ENCODE data around the gene GPC5.

DNA sequence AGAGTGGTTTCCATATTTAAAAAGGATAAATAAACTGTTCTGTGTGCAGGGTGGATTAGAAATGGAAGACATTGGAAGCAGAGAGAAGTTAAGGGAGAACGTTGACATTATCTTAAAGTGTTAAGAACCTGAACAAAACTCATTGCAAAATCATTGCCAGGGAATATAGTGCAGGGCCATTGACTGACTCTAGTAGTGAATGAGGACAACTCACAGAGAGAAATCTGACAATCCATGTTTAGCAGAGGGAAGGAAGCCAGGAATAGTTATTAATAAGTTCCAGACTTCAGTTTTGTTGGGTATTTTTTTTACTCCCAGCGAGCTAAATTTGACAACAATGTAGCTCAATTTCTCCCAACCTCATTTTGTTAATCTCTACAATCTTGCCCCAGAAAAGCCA, 1273.4 kb downstream of the GPC5 start:
- TF ChIP-seq, protein P1, sequence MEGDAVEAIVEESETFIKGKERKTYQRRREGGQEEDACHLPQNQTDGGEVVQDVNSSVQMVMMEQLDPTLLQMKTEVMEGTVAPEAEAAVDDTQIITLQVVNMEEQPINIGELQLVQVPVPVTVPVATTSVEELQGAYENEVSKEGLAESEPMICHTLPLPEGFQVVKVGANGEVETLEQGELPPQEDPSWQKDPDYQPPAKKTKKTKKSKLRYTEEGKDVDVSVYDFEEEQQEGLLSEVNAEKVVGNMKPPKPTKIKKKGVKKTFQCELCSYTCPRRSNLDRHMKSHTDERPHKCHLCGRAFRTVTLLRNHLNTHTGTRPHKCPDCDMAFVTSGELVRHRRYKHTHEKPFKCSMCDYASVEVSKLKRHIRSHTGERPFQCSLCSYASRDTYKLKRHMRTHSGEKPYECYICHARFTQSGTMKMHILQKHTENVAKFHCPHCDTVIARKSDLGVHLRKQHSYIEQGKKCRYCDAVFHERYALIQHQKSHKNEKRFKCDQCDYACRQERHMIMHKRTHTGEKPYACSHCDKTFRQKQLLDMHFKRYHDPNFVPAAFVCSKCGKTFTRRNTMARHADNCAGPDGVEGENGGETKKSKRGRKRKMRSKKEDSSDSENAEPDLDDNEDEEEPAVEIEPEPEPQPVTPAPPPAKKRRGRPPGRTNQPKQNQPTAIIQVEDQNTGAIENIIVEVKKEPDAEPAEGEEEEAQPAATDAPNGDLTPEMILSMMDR (conservative IDR thresholded peaks at IDR 0.05; ENCODE audit: low read length) = no peak
- no peak for TF ChIP-seq EZH2phosphoT487 (IDR thresholded peaks at IDR 0.05; ENCODE audit: borderline replicate concordance, low read depth, low read length)

Data from OCI-LY7 (cell line).